H1 (cell line): ENCODE measurements around the gene TMA7B. TPM values are rescaled to one million over a fixed set of nuclear protein-coding genes. Genes with fewer than 3 reads are reported as not detected.

Experiments used
- CTCF ChIA-PET: fragments of 300-600 bp; sonication (Branson Sonifier 250); formaldehyde crosslinking; loops from one replicate; lab custom pipeline; 2021; ENCODE audit not compliant: partially characterized antibody; lab: Charles Lee
- POLR2A ChIA-PET: fragments of 300-600 bp; sonication (Branson Sonifier 250); formaldehyde crosslinking; loops from one replicate; lab custom pipeline; 2021; ENCODE audit warnings: inconsistent platforms; ENCODE audit not compliant: partially characterized antibody; lab: Charles Lee
- DNase-seq, 2 experiments: peaks; one replicate each; pipeline versions ENCODE4 v3.0.0 to v3.0.0-alpha.2; 2010 to 2022; ENCODE audit warnings: low spot score in 2 of 2, low read depth in 1 of 2, mixed read lengths in 1 of 2
- FAIRE-seq: peaks from 2 replicates; lab custom pipeline; 2011; peaks lifted over from hg19 to GRCh38; lab: Jason Lieb, UNC
- H2AFZ ChIP-seq: 2 replicates; pipeline ENCODE4 v1.8.1; 2012; ENCODE audit warnings: low read length, inconsistent platforms
- H2AK5ac ChIP-seq: 2 replicates; pipeline ENCODE4 v1.6.1; 2013; ENCODE audit warnings: low read depth, low read length
- H2BK120ac ChIP-seq: replicated peaks from 2 replicates; pipeline ENCODE3; 2013; ENCODE audit warnings: low read depth, low read length, inconsistent platforms
- H2BK12ac ChIP-seq: 2 replicates; pipeline ENCODE4 v1.6.1; 2013; ENCODE audit warnings: low read depth, low read length
- H2BK15ac ChIP-seq: 2 replicates; pipeline ENCODE4 v1.6.1; 2013; ENCODE audit warnings: low read length
- H2BK20ac ChIP-seq: 2 replicates; pipeline ENCODE4 v1.6.1; 2013; ENCODE audit warnings: low read length
- H2BK5ac ChIP-seq: 2 replicates; pipeline ENCODE4 v1.6.1; 2013; ENCODE audit warnings: low read depth, low read length
- H3K14ac ChIP-seq: 2 replicates; pipeline ENCODE4 v1.6.1; 2013; ENCODE audit warnings: inconsistent platforms; ENCODE audit not compliant: insufficient read length
- H3K18ac ChIP-seq: 2 replicates; pipeline ENCODE4 v1.6.1; 2013; ENCODE audit warnings: low read length; ENCODE audit errors: extremely low read depth
- H3K23ac ChIP-seq: 2 replicates; pipeline ENCODE4 v1.6.1; 2013; ENCODE audit warnings: inconsistent platforms; ENCODE audit not compliant: insufficient read length
- H3K23me2 ChIP-seq: 2 replicates; pipeline ENCODE4 v1.6.1; 2013; ENCODE audit warnings: low read depth, low read length
- H3K27ac ChIP-seq: 2 replicates; pipeline ENCODE4 v1.6.1; 2011; ENCODE audit warnings: low read depth, low read length, inconsistent platforms
- H3K27me3 ChIP-seq, 4 experiments: replicated peaks in 1 of 4; 1 replicate in 1 of 4; 2 replicates in 3 of 4; pipeline versions ENCODE4 v1.6.1 to v1.8.1; 2011 to 2013; ENCODE audit warnings: low read length in 3 of 4, mild to moderate bottlenecking in 3 of 4, inconsistent platforms in 2 of 4, mixed read lengths in 2 of 4, moderate library complexity in 1 of 4; ENCODE audit not compliant: control insufficient read depth in 3 of 4, insufficient read depth in 3 of 4; ENCODE audit errors: extremely low read depth in 1 of 4
- H3K36me3 ChIP-seq, 4 experiments: 2 replicates each; pipeline versions ENCODE4 v1.6.1 to v1.8.1; 2011 to 2013; ENCODE audit warnings: mild to moderate bottlenecking in 4 of 4, low read length in 3 of 4, moderate library complexity in 2 of 4, control low read depth in 1 of 4, inconsistent platforms in 1 of 4; ENCODE audit not compliant: insufficient read depth in 4 of 4, control insufficient read depth in 2 of 4
- H3K4ac ChIP-seq: replicated peaks from 2 replicates; pipeline ENCODE3; 2013; ENCODE audit warnings: low read length, low read depth, mixed read lengths, inconsistent platforms; ENCODE audit not compliant: insufficient read length
- H3K4me1 ChIP-seq, 4 experiments: replicated peaks in 1 of 4; 1 replicate in 1 of 4; 2 replicates in 3 of 4; pipeline versions ENCODE4 v1.6.1 to v1.8.1; 2011 to 2013; ENCODE audit warnings: low read length in 3 of 4, inconsistent platforms in 2 of 4, mixed read lengths in 1 of 4; ENCODE audit not compliant: insufficient read depth in 4 of 4, control insufficient read depth in 3 of 4
- H3K4me2 ChIP-seq, 2 experiments: 2 replicates each; pipeline versions ENCODE4 v1.6.1 to v1.8.1; 2011 to 2013; ENCODE audit warnings: low read depth in 2 of 2, low read length in 2 of 2, control low read depth in 1 of 2, inconsistent platforms in 1 of 2, mild to moderate bottlenecking in 1 of 2; ENCODE audit not compliant: insufficient read depth in 1 of 2
- H3K4me3 ChIP-seq, 4 experiments: fragments of 200-600, 300-600 bp in 1 of 4; sonication (generic), shearing (Covaris generic), sonication (Bioruptor Twin) in 1 of 4; 2 replicates each; pipeline versions ENCODE4 v1.5.1 to v1.8.1; 2011 to 2016; ENCODE audit warnings: low read length in 4 of 4, low read depth in 3 of 4, control low read depth in 2 of 4, inconsistent platforms in 2 of 4, mild to moderate bottlenecking in 2 of 4, mixed read lengths in 1 of 4, moderate library complexity in 1 of 4; ENCODE audit not compliant: insufficient read depth in 2 of 4; ENCODE audit errors: extremely low read depth in 1 of 4
- H3K56ac ChIP-seq: replicated peaks from 2 replicates; pipeline ENCODE3; 2013; ENCODE audit warnings: low read depth, mild to moderate bottlenecking, mixed read lengths, low read length, inconsistent platforms; ENCODE audit not compliant: insufficient read length
- H3K79me1 ChIP-seq: 2 replicates; pipeline ENCODE4 v1.6.1; 2013; ENCODE audit warnings: low read depth, low read length, control low read depth
- H3K79me2 ChIP-seq, 2 experiments: 2 replicates each; pipeline versions ENCODE4 v1.6.1 to v1.8.1; 2012 to 2013; ENCODE audit warnings: low read length in 2 of 2, mild to moderate bottlenecking in 2 of 2, inconsistent platforms in 1 of 2; ENCODE audit not compliant: insufficient read depth in 2 of 2, control insufficient read depth in 1 of 2
- H3K9ac ChIP-seq, 4 experiments: replicated peaks in 1 of 4; 1 replicate in 1 of 4; 2 replicates in 3 of 4; pipeline versions ENCODE4 v1.6.1 to v1.8.1; 2011 to 2013; ENCODE audit warnings: low read depth in 3 of 4, low read length in 3 of 4, control low read depth in 2 of 4, mild to moderate bottlenecking in 2 of 4, moderate library complexity in 2 of 4, inconsistent platforms in 1 of 4; ENCODE audit errors: extremely low read depth in 1 of 4
- H3K9me3 ChIP-seq, 2 experiments: 2 replicates each; pipeline versions ENCODE4 v1.6.1 to v1.8.1; 2012 to 2013; ENCODE audit warnings: mild to moderate bottlenecking in 2 of 2, moderate library complexity in 2 of 2, control low read depth in 1 of 2, inconsistent platforms in 1 of 2, low read depth in 1 of 2, low read length in 1 of 2, mixed read lengths in 1 of 2; ENCODE audit not compliant: insufficient read depth in 2 of 2
- H4K20me1 ChIP-seq, 2 experiments: replicated peaks in 1 of 2; 2 replicates each; pipeline versions ENCODE3 to v1.8.1; 2011 to 2013; ENCODE audit warnings: inconsistent platforms in 2 of 2, low read length in 2 of 2, mild to moderate bottlenecking in 1 of 2; ENCODE audit not compliant: insufficient read depth in 2 of 2, control insufficient read depth in 1 of 2
- H4K5ac ChIP-seq: 2 replicates; pipeline ENCODE4 v1.6.1; 2013; ENCODE audit warnings: low read length, low read depth, mixed read lengths, inconsistent platforms; ENCODE audit not compliant: insufficient read length
- H4K8ac ChIP-seq: 2 replicates; pipeline ENCODE4 v1.8.0; 2013; ENCODE audit warnings: mild to moderate bottlenecking, moderate library complexity, low read length, inconsistent platforms; ENCODE audit not compliant: insufficient read depth; ENCODE audit errors: extremely low read depth
- H4K91ac ChIP-seq: replicated peaks from 2 replicates; pipeline ENCODE3; 2013; ENCODE audit warnings: low read length, mixed read lengths, inconsistent platforms; ENCODE audit not compliant: insufficient read length
- ATF2 ChIP-seq: IDR thresholded peaks from 2 replicates; pipeline ENCODE4 v1.6.1; 2012; ENCODE audit warnings: low read length, inconsistent platforms
- POLR2AphosphoS5 ChIP-seq: IDR thresholded peaks from 2 replicates; pipeline ENCODE4 v1.6.1; 2011; ENCODE audit warnings: low read depth, low read length
- RBBP5 ChIP-seq: IDR thresholded peaks from 2 replicates; pipeline ENCODE4 v1.7.1; 2012; ENCODE audit warnings: low read depth, mild to moderate bottlenecking, inconsistent platforms, low read length, moderate library complexity, borderline replicate concordance
- RXRA ChIP-seq: IDR thresholded peaks from 2 replicates; pipeline ENCODE4 v1.6.1; 2011; ENCODE audit warnings: low read depth, mild to moderate bottlenecking, low read length, moderate library complexity; ENCODE audit not compliant: insufficient read depth
- SIN3A ChIP-seq, 2 experiments: IDR thresholded peaks in 1 of 2; conservative IDR thresholded peaks in 1 of 2; 2 replicates each; pipeline ENCODE4 v1.6.1; 2011 to 2012; ENCODE audit warnings: low read length in 2 of 2, improper control_type of control experiment in 1 of 2, low read depth in 1 of 2, mild to moderate bottlenecking in 1 of 2
- SP2 ChIP-seq: IDR thresholded peaks from 2 replicates; pipeline ENCODE4 v1.6.1; 2012; ENCODE audit warnings: mild to moderate bottlenecking, low read length, inconsistent platforms
- SP4 ChIP-seq: IDR thresholded peaks from 2 replicates; pipeline ENCODE4 v1.6.1; 2012; ENCODE audit warnings: low read length, inconsistent platforms
- SUZ12 ChIP-seq: fragments of 200-600 bp; sonication (generic); IDR thresholded peaks from 2 replicates; pipeline ENCODE4 v1.6.1; 2012; ENCODE audit warnings: mild to moderate bottlenecking, inconsistent platforms, low read length, moderate library complexity, mixed read lengths
- TAF7 ChIP-seq: optimal IDR thresholded peaks from 2 replicates; pipeline ENCODE3; 2011; ENCODE audit warnings: low read depth, mild to moderate bottlenecking, inconsistent platforms, low read length, moderate library complexity, borderline replicate concordance
- TBP ChIP-seq: IDR thresholded peaks from 2 replicates; pipeline ENCODE4 v1.6.1; 2011; ENCODE audit warnings: low read depth, low read length, improper control_type of control experiment
- TEAD4 ChIP-seq: IDR thresholded peaks from 2 replicates; pipeline ENCODE4 v1.6.1; 2012; ENCODE audit warnings: low read depth, low read length, inconsistent platforms, mixed read lengths
- WGBS, 2 experiments: shearing (Covaris generic) in 1 of 2; methylation state at CpG; one replicate each; pipeline versions ENCODE4 v1.1.6 to v1.1.7; 2013 to 2015; ENCODE audit warnings: low lambda C conversion rate in 2 of 2, mixed read lengths in 2 of 2, inconsistent platforms in 1 of 2, low coverage in 1 of 2, missing lambda C conversion rate in 1 of 2; ENCODE audit not compliant: insufficient replicate concordance in 2 of 2, insufficient coverage in 1 of 2, insufficient read length in 1 of 2; ENCODE audit errors: extremely low coverage in 1 of 2, missing lambda C conversion rate in 1 of 2; 5-methylcytosine and 5-hydroxymethylcytosine counted together
- polyA plus RNA-seq, 7 experiments: library from polyadenylated mRNA; depleted of rRNA in 3 of 7; stranded (reverse) in 5 of 7; unstranded in 2 of 7; fragments of >200 nt in 5 of 7; fragments of 200-250 nt in 2 of 7; gene quantifications; 1 replicate in 5 of 7; 2 replicates in 1 of 7; 4 replicates in 1 of 7; pipeline versions ENCODE4 v1.2.1 to v1.2.3, GENCODE V29; 2011 to 2013; ENCODE audit warnings: missing spikeins in 2 of 7, mixed read lengths in 2 of 7
- total RNA-seq: library from RNA; stranded (reverse); fragmentation: NEBNext Ultra II Directional; extraction: Animal tissue kit (Norgen Biotek cat#: 25700); gene quantifications from 2 replicates; pipeline ENCODE4 v1.2.1, GENCODE V29; 2021

The TMA7B gene
- total and polyA plus RNA-seq, 2 of the 8 experiments (the other 6 are each of a cell fraction or from before 2014, with no cell fraction given): not detected

- H3K4ac ChIP-seq: no peak overlapping the region
- FAIRE-seq (no peak), DNase-seq (no peak)
- no peak overlapping the region for H3K4me3 ChIP-seq
- no peak overlapping the region for H2BK120ac ChIP-seq
- ChIA-PET POLR2A (interaction anchor here (1.6 kb wide), 1 partner anchor 83 kb away, joined by 3 read pairs; no protein-coding TSS in a partner anchor), CTCF (interaction anchor here (0.7 to 7.9 kb wide), 7 partner anchors 11 to 265 kb away, joined by 3 to 66 read pairs (median 4); no protein-coding TSS in a partner anchor)
- no peaks in the 10 kb centered on the region for H3K23me2 ChIP-seq
- no peaks in the 10 kb centered on the region for H3K79me1 ChIP-seq
- H3K27ac ChIP-seq: no peak overlapping the region
- no peak overlapping the region for H4K91ac ChIP-seq
- H3K27me3 ChIP-seq: peaks cover 0 to 7% (median 0%) of the 10 kb centered on the region in 4 experiments; a peak in 3 of 7 replicates
- 83% methylated on average over 8 of the region's 10 CpGs; no CpG with 5 or more reads in 1 of the 2 experiments for WGBS, 2 experiments
- no peak overlapping the region for H2AFZ ChIP-seq
- no peak overlapping the region for H3K18ac ChIP-seq
- H3K9me3 ChIP-seq: no peaks in the 10 kb centered on the region
- H4K5ac ChIP-seq: no peak overlapping the region
- H3K36me3 ChIP-seq: no peaks in the 10 kb centered on the region
- no peak overlapping the region for H3K9ac ChIP-seq
- no peak overlapping the region for H2BK15ac ChIP-seq
- H2BK20ac ChIP-seq: no peak overlapping the region
- H2AK5ac ChIP-seq: no peak overlapping the region
- H3K4me1 ChIP-seq: peaks cover 0 to 6% (median 6%) of the 10 kb centered on the region in 4 experiments; a peak in 5 of 7 replicates
- no peaks in the 10 kb centered on the region for H4K20me1 ChIP-seq
- H3K4me2 ChIP-seq: no peak overlapping the region
- H4K8ac ChIP-seq: no peak overlapping the region; the same call in 1 of the 2 replicates
- H2BK5ac ChIP-seq: no peak overlapping the region
- no peak overlapping the region for H2BK12ac ChIP-seq
- no peak overlapping the region for H3K14ac ChIP-seq
- no peaks in the 10 kb centered on the region for H3K79me2 ChIP-seq
- no peak overlapping the region for H3K23ac ChIP-seq
- no peak overlapping the region for H3K56ac ChIP-seq
- TF ChIP-seq RXRA: no peak
- no peak for TF ChIP-seq TEAD4
- no peak for TF ChIP-seq TAF7
- TF ChIP-seq SUZ12: no peak
- no peak for TF ChIP-seq ATF2
- TF ChIP-seq SP2: no peak
- no peak for TF ChIP-seq TBP
- no peak for TF ChIP-seq RBBP5
- no peak for TF ChIP-seq SIN3A (conservative IDR thresholded peaks at IDR 0.05 in 1 of 2, IDR thresholded peaks at IDR 0.05 in 1 of 2; ENCODE audit: low read depth in 1 of 2, low read length in 2 of 2)
- no peak for TF ChIP-seq POLR2AphosphoS5
- TF ChIP-seq SP4: no peak
Measured at GRCh38 chr22:39956932-39957664, 3.1 kb upstream of the TMA7B start.
